Testis (tissue), 2 donors: ENCODE measurements around the gene PPP6R1.

Experiments used
- POLR2A ChIP-seq: fragments of 450-650 bp; IDR thresholded peaks from one replicate; pipeline ENCODE4 v1.6.1; 2017; ENCODE audit warnings: antibody characterized with exemption, mild to moderate bottlenecking, moderate library complexity
- TF ChIP-seq, protein P1 (sequence below), 3 experiments: fragments of 450-650 bp in 2 of 3; fragments of 200-600 bp in 1 of 3; sonication (generic) in 1 of 3; IDR thresholded peaks; one replicate each; pipeline ENCODE4 v1.5.1; 2016 to 2019; ENCODE audit warnings: antibody characterized with exemption in 3 of 3, mild to moderate bottlenecking in 2 of 3, moderate library complexity in 1 of 3

- no peak for TF ChIP-seq POLR2A
- TF ChIP-seq, protein P1, sequence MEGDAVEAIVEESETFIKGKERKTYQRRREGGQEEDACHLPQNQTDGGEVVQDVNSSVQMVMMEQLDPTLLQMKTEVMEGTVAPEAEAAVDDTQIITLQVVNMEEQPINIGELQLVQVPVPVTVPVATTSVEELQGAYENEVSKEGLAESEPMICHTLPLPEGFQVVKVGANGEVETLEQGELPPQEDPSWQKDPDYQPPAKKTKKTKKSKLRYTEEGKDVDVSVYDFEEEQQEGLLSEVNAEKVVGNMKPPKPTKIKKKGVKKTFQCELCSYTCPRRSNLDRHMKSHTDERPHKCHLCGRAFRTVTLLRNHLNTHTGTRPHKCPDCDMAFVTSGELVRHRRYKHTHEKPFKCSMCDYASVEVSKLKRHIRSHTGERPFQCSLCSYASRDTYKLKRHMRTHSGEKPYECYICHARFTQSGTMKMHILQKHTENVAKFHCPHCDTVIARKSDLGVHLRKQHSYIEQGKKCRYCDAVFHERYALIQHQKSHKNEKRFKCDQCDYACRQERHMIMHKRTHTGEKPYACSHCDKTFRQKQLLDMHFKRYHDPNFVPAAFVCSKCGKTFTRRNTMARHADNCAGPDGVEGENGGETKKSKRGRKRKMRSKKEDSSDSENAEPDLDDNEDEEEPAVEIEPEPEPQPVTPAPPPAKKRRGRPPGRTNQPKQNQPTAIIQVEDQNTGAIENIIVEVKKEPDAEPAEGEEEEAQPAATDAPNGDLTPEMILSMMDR (IDR thresholded peaks at IDR 0.05): no peak
These were observed 3.0 kb downstream of the PPP6R1 start for GRCh38 chr19:55255618-55256423.
